HG03175 (cell line): ENCODE measurements around the gene C11orf21.

Experiments
- ATAC-seq: cut with Tn5 transposase; IDR thresholded peaks from one replicate; pipeline ENCODE4 v1.9.1; 2021; ENCODE audit warnings: mild to moderate bottlenecking, moderate library complexity; ENCODE audit not compliant: unreplicated experiment

The C11orf21 gene

GRCh38 chr11:2273311-2273710, 28.4 kb downstream of the C11orf21 start:
- no peak for ATAC-seq

- no peak for ATAC-seq
These were observed 28.8 kb downstream of the C11orf21 start for GRCh38 chr11:2272946-2273280.

DNA sequence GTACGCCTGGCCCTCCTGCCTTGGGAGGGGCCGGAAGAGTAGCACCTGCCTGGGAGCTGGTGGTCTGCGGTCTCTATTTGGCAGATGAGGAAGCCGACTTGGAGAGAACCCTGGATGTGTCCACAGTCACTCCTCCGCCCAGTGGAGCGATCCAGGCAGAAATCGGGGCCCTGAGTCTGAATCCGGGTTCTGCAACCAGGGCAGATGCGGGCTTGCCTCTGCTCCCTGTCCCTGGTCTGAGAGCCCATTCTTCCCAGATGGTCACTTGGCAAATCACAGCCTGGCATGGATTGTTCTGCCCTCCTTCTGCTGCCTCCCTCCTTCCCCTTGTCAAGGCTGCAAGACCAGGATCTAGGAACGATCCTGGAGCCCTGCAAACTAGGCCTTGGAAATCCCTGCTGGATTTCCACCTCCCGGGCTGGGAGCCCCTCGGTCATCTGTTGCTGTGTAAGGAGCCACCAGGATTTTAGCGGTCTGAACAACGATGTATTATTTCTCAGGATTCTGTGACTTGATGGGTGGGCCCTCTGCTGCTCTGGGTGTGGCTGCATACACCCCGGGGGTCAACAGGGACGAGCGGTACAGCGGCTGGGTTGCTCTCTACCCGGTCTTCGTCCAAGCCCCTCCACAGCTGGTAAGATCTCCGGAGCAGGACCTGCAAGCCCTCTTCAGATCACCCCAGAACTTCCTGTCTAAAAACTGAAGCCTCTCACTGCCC, 29.3 kb downstream of the C11orf21 start:
- ATAC-seq = no peak

GRCh38 chr11:2271327-2272227, 30.1 kb downstream of the C11orf21 start:
- no peak for ATAC-seq

DNA sequence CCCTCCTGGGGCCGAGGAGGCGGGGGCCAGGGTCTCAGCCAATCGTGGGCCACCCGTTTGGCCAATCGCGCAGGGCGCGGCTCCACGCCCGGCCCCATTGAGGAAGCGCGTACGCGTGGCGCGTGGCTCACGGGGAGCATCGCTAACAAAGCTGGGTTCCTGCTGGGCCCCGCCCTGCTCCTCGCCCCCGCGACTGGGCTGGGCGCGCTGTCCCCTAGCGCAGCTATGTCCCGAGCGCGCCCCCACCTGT, 30.7 kb downstream of the C11orf21 start:
- no peak for ATAC-seq

DNA sequence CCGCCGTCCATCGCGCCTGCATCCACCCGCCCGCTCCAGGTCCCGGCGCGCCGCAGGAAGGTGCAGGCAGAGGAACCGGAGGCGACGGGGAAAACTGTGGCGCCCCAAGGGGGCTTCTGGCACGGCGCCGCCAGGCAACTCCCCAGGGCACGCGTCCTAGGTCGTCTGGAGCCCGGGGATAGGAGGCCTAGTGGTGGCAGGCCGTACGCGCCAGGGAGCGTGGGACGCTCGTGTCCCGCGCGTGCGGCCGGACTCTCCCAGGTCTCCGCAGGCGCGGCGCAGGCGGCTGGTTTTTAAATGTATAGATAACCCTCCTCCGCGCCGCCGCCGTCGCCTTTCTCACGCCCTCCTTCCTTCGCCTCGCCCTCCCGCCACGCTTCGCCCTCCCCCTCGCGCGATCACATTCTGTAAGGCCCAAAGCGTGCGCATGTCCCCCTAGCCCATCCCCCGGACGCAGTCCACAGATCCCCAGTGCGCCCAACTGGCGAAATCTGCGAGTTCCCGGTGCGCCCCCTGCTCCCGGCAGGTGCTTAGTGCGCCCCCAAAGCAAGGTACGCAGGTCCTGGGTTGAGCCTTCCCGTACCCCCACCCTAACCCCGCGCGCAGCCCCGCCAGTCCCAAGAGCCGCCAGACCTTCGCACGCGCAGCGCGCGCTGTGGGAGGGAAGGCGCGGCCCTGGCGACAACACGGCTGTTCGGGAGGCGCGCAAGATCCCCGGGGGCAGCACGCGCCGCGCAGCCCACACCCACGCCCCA, 31.2 kb downstream of the C11orf21 start, which contains the start of gene ASCL2:
Gene ASCL2, minus strand, starts transcription at position 267 of the 755 bp plus-strand sequence. Its CDS starts 256 bp downstream, at position 11.
- ATAC-seq = no peak

DNA sequence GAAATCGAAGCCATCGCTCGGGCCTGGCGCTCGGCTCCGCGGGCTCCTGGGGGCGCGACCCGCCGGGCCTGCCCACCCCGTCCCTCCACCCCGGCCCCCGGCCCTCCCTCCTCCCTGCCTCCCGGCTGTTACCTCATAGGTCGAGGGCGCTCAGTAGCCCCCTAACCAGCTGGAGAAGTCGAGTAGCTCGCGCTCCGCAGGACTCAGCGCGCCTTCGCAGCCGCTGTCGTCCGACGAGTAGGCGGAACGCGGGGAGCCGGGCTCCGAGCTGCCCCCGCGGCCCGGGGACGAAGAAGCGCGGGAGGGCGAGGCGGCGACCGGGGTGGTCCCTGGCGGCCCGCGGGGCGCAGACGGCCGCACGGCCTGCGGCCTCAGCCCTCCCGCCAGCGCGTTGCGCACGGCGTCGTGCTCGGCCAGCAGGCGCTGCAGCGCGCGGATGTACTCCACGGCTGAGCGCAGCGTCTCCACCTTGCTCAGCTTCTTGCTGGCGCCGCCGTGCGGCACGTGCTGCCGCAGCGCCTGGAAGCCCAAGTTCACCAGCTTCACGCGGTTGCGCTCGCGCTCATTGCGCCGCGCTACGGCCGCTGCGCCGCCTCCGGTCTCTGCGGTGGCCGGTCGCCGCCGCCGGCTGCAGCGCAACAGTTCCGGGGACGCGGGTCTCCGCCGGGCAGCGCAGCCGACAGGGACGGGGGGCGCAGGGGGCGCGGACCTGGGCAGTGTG, 32.0 kb downstream of the C11orf21 start:
- no peak for ATAC-seq

- ATAC-seq = no peak
These were observed 32.8 kb downstream of the C11orf21 start for GRCh38 chr11:2268729-2269600.

GRCh38 chr11:2267851-2268728, 33.6 kb downstream of the C11orf21 start:
- no peak for ATAC-seq

GRCh38 chr11:2267306-2267850, 34.3 kb downstream of the C11orf21 start:
- ATAC-seq = no peak

DNA sequence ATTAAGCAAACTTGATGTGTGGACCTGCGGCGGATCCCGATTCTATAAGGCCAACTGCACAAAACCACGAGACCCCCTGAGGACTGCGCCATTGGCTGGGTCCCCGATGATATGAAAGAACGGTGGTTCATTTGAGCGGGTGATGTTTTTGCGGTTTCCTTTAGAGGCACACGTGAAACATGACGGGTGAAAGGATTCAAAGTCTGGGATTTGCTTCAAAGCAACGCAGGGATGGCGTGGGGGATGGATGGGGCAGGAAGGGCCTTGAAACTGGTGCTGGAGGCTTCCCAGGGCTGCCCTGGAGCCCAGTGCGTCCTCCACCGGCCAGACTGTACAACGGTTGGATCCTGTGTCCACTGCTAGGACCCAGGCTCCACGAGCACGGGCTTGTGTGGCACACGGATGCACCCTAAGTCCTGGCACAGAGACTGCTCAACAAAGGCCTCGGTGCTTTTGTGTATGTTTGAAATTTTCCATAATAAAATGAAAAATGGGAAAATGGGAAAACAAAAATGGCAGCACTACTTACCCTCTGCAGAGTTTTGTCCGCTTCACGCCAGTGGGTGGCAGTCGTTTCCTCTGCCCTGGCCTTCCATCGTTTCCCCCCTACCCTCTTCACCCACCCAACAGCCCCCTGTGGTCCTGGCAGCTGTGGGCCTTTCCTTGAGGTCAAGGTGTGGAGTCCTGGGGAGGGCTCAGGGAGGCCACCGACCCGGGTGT, 35.0 kb downstream of the C11orf21 start:
- no peak for ATAC-seq

DNA sequence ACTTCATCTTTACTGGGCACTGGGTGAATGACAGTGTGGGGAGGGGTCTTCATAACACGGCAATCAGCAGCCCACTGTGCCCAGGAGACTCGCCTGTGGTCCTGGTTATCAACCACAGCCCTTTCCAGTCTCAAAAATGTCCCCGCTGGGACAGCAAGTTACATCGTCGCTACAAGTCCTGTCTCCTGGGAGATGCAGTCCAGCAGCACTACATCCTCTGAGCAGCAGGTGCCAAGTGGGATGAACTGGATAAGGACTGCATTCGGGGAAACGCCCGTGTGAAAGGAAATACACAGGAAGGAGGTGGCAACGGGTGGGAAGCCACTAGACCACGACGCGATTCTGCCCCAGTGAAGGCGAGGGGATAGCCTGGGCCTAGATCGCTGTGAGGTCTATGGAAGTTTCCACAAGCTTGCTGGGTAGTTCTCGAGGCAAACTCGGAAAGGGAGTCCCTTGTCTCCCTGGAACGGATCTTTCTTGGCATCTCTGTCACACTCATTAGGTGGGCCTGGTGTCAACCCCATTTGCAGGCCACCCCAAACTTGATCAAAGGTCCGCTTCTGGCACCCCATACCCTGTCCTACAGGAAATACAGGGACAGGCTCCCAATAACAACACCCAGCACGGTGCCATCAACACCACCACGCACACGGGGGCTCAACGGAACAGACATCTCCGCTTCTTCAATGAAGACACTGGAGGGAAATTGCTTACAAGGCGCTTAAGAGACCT, 35.7 kb downstream of the C11orf21 start:
- ATAC-seq = no peak

DNA sequence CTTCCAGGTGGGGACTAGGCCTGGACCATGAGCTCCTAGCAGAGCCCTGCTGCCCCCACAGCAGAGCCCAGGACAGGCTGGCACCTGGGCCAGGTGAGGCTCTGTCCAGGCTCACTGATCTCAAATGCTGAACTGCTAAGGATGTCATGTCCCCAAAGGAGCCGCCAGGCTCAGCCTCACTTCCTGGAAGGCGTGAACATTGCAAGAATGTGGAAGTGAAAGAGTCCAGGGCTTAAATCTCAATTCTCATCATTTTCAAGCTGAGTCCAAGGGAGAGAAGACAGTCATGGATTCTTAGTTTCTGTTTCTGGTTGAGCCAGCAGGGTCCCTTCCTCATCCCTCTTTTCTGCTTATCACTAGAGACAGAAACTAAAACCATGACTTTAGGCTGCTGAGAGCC, 36.3 kb downstream of the C11orf21 start:
- ATAC-seq = peak; percentile 72

GRCh38 chr11:2264366-2265053, 37.2 kb downstream of the C11orf21 start:
- ATAC-seq = no peak

DNA sequence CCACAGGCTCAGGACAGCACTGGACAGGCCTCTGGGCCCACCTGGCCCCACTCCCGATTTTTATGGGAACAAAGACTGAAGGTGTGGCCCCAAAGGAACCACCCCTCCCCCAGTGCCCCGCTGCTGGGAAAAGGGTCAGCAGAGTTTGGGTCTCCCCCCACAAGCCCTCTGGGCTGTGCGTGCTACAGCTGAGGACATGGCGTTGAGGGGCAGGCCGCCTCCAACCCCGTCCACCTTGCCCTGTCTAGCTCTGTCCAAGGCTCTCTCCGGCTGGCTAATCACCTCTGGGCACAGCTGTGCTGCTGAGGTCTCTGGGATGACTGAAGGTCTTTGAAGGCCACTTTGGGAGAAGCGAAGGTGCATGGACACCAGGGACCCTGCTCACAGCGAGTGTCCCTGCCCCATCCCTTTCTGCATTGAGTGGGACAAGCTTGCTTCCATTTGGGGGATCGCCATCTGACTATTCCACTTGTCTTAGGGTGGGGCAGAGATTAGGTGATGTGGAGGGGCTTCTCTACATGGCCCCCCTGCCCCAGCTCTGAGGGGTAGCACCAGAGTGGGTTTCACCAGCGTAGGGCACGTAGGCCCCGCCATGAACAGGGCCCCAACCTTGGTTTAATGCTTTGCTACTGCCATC, 37.9 kb downstream of the C11orf21 start:
- no peak for ATAC-seq

DNA sequence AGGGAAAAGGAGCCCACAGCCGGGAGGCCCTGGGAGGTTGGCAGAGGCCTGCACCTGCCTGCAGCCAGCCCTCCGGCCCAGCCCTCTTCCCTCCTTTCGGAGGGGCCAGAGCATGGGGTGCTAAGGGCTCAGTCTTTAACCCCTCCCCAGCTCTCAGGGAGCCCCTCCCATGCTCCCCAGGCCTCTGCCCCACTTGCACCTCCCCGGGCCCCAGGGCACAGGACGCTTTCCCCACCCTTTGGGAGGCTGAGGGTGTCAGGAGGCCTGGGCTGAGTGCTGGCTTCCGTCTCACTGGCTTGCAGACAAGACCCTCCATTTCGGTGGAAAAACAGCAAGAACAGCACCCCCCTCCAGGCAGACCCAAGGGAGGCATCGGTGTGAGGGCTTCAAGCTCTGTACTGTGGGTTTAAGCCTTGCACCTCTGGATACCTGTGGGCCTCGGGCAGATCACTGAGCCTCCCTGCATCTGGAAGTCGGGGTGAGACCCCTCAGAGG, 38.6 kb downstream of the C11orf21 start:
- no peak for ATAC-seq
